IPS-18a (cell line): ENCODE measurements around the gene CIDEB.
"Not testable (repeated sequence)": the region's sequence is repeated elsewhere in the genome, so short reads cannot be mapped to it uniquely, and the experiment has no call there.

Experiments
- H3K27ac ChIP-seq: one replicate; pipeline ENCODE4 v1.5.1; 2013; ENCODE audit warnings: low read length
- H3K27me3 ChIP-seq: one replicate; pipeline ENCODE4 v1.6.1; 2013; ENCODE audit warnings: mild to moderate bottlenecking, low read length; ENCODE audit not compliant: control insufficient read depth, insufficient read depth
- H3K36me3 ChIP-seq: one replicate; pipeline ENCODE4 v1.6.1; 2013; ENCODE audit warnings: low read depth, low read length; ENCODE audit not compliant: control insufficient read depth
- H3K4me1 ChIP-seq: one replicate; pipeline ENCODE4 v1.6.1; 2013; ENCODE audit warnings: low read depth, low read length; ENCODE audit not compliant: control insufficient read depth
- H3K4me3 ChIP-seq: one replicate; pipeline ENCODE4 v1.5.1; 2013; ENCODE audit warnings: low read length
- H3K9ac ChIP-seq: one replicate; pipeline ENCODE4 v1.6.1; 2013; ENCODE audit warnings: mild to moderate bottlenecking, low read length, moderate library complexity
- H3K9me3 ChIP-seq: one replicate; pipeline ENCODE4 v1.6.1; 2013; ENCODE audit warnings: low read depth, low read length; ENCODE audit not compliant: control insufficient read depth

The CIDEB gene, protein sequence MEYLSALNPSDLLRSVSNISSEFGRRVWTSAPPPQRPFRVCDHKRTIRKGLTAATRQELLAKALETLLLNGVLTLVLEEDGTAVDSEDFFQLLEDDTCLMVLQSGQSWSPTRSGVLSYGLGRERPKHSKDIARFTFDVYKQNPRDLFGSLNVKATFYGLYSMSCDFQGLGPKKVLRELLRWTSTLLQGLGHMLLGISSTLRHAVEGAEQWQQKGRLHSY

DNA sequence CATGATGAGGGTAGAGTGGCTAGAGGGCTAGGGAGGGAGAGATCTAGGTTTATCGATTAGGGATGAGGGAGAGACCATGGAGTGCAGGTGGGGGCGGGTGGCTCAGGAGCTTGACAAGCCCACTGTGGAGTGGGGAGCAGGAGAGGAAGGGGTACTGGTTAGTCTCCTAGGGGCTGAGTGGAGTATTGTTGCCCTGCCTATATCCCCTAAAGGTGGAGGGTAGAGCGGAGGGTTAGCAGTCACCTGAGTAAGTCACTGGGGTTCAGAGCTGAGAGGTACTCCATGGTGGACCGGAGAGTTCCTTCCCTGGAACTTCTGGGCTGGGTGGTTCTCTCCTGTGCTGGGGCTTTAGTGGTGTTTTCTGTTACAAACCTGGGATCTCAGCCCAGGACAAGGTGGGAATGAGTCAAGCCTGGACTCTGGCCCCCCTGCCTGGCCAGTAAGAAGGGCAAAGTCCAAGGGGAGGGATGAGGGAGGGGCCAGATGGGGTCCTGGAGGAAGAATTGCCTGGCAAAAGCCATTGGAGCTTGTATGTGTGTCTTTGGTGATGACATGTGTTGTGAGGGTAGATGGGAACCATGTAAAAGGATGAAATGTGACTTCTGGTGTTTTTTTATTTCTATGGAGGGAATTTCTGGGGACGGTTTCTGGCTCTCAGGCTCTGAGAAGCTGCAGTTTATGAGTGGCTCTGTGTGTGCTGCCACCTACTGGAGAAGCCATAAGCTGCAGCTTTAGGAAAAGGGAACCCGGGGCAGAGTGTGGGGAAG lies at the start of gene CIDEB:
Gene CIDEB (minus strand): TSS at position 403 of the 767 bp plus-strand sequence. CDS start 119 bp downstream, at position 284.
- Histone ChIP-seq H3K9ac (no peak within 1 kb of the TSS), H3K27me3 (no peaks in the 10 kb centered on the region), H3K9me3 (no peaks in the 10 kb centered on the region), H3K27ac (no peak within 1 kb of the TSS), H3K36me3 (peaks cover 44% of the 10 kb centered on the region), H3K4me3 (no peak within 1 kb of the TSS), H3K4me1 (no peaks in the 10 kb centered on the region)

GRCh38 chr14:24356208-24356607 lies 48.4 kb upstream of the CIDEB start:
- Histone ChIP-seq H3K4me3 (no peak overlapping the region), H3K9ac (no peak overlapping the region), H3K36me3 (no peaks in the 10 kb centered on the region), H3K27ac (no peak overlapping the region), H3K9me3 (no peaks in the 10 kb centered on the region), H3K27me3 (peaks cover 42% of the 10 kb centered on the region), H3K4me1 (no peaks in the 10 kb centered on the region)

- Histone ChIP-seq H3K4me1 (no peaks in the 10 kb centered on the region), H3K36me3 (no peaks in the 10 kb centered on the region), H3K27ac (no peak overlapping the region), H3K9me3 (no peaks in the 10 kb centered on the region), H3K27me3 (peaks cover 48% of the 10 kb centered on the region), H3K4me3 (no peak overlapping the region), H3K9ac (no peak overlapping the region)
These were observed 47.2 kb upstream of the CIDEB start for GRCh38 chr14:24355009-24355408.

- not testable (repeated sequence) for H3K9ac ChIP-seq, H3K4me1 ChIP-seq, H3K36me3 ChIP-seq, H3K9me3 ChIP-seq, H3K4me3 ChIP-seq, H3K27ac ChIP-seq
- peaks cover 53% of the 10 kb centered on the region for H3K27me3 ChIP-seq
These were observed 46.7 kb upstream of the CIDEB start for GRCh38 chr14:24354482-24354825.

DNA sequence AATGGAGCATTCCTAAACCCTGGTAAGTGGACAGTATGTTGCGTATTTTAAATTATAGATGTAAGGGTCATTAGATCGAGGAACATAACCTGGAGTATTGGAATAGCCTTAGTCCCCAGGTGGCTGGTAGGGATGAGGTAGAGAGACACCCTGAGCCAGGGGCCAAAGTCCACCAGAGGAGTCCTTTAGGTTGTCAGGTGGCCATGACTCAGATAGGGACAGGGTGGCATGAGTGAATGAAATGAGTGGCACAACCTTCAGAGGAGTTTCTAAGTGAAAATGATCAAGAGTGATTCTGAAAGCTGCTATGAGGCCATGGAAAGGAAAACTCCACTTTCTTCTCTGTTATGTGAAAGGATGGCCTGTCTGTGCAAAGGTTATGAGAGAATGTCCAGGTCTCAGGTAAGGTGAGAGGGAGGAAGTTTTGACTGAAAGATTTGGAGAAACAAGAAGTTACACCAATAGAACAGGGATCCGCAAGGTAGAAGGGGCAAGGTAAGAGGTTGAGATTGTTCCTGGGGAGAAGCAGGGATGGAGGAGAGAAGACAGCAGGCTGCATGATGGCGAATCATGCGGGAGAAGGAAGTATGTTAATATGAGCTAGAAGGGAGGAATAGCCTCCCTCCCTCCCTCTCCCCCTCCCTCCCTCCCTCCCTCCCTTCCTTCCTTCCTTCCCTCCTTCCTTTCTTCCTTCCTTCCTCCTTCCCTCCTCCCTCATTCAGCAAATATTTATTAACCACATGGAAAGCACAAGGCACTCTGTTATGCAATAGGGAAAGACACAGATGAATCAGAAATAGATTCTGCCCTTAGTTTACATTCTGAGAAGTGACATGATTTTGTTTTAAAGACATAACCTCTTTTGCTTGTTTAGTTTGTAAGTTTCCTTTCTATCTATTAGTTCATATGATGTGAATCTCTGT lies 46.0 kb upstream of the CIDEB start:
- Histone ChIP-seq H3K36me3 (no peaks in the 10 kb centered on the region), H3K27me3 (peaks cover 59% of the 10 kb centered on the region), H3K4me3 (no peak overlapping the region), H3K27ac (no peak overlapping the region), H3K9ac (no peak overlapping the region), H3K4me1 (no peaks in the 10 kb centered on the region), H3K9me3 (no peaks in the 10 kb centered on the region)

GRCh38 chr14:24351517-24351916 lies 43.7 kb upstream of the CIDEB start:
- no peaks in the 10 kb centered on the region for H3K4me1 ChIP-seq
- no peaks in the 10 kb centered on the region for H3K36me3 ChIP-seq
- H3K27ac ChIP-seq = no peak overlapping the region
- peaks cover 61% of the 10 kb centered on the region for H3K27me3 ChIP-seq
- H3K9ac ChIP-seq = no peak overlapping the region
- no peak overlapping the region for H3K4me3 ChIP-seq
- H3K9me3 ChIP-seq = no peaks in the 10 kb centered on the region

DNA sequence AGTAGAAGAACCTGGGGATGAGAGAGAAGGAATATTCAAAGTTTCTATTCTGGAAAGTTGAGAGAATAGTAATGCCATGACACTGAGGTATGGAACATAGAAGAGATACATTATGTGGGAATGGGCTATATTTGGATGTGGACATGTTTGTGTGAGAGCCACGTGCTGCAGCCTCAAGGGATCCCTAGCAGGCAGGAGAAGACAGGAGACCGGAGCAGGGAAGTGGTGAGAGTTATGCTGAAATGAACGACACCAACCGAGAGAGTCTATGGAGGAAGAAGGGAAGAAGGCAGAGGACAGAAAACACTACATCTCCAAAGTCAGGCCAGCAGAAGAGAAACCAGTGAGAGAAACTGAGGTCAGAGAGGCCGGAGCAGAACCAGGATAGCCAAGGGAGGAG lies 42.0 kb upstream of the CIDEB start:
- Histone ChIP-seq H3K27ac (no peak overlapping the region), H3K4me1 (no peaks in the 10 kb centered on the region), H3K4me3 (no peak overlapping the region), H3K27me3 (peaks cover 64% of the 10 kb centered on the region), H3K9me3 (no peaks in the 10 kb centered on the region), H3K36me3 (no peaks in the 10 kb centered on the region), H3K9ac (no peak overlapping the region)

GRCh38 chr14:24348186-24348585 lies 40.4 kb upstream of the CIDEB start:
- Histone ChIP-seq H3K4me3 (no peak overlapping the region), H3K9ac (no peak overlapping the region), H3K4me1 (no peaks in the 10 kb centered on the region), H3K9me3 (no peaks in the 10 kb centered on the region), H3K27ac (no peak overlapping the region), H3K27me3 (peaks cover 69% of the 10 kb centered on the region), H3K36me3 (no peaks in the 10 kb centered on the region)

DNA sequence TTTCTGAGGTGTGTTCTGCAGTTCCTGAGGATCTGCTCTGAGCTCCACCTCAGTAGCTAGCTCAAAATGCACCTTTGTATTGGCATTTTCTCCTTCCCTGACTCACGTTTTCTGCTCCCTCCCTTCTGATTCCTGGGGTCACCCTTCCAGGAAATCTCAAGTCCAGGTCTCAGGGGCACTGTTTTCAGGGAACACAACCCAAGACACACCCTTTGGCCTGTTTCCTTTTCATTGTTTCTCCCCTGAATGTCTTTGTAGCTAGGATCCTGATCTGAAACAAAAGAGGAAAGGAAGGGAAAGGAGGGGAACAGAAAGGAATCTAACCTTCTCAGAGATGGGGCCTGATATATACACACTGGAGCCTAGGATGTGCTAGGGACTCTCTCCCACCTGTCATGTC lies 39.4 kb upstream of the CIDEB start:
- Histone ChIP-seq H3K27me3 (peaks cover 65% of the 10 kb centered on the region), H3K9me3 (no peaks in the 10 kb centered on the region), H3K27ac (no peak overlapping the region)

GRCh38 chr14:24343795-24344660 lies 36.3 kb upstream of the CIDEB start:
- H3K4me1 ChIP-seq = no peaks in the 10 kb centered on the region
- no peaks in the 10 kb centered on the region for H3K36me3 ChIP-seq
- no peak overlapping the region for H3K4me3 ChIP-seq
- H3K9me3 ChIP-seq = no peaks in the 10 kb centered on the region
- peaks cover 63% of the 10 kb centered on the region for H3K27me3 ChIP-seq
- no peak overlapping the region for H3K9ac ChIP-seq
- H3K27ac ChIP-seq = no peak overlapping the region

More for the DNA sequence above, 39.4 kb upstream of the CIDEB start:
- Histone ChIP-seq H3K4me1 (no peaks in the 10 kb centered on the region), H3K9ac (no peak overlapping the region), H3K4me3 (no peak overlapping the region), H3K36me3 (no peaks in the 10 kb centered on the region)

DNA sequence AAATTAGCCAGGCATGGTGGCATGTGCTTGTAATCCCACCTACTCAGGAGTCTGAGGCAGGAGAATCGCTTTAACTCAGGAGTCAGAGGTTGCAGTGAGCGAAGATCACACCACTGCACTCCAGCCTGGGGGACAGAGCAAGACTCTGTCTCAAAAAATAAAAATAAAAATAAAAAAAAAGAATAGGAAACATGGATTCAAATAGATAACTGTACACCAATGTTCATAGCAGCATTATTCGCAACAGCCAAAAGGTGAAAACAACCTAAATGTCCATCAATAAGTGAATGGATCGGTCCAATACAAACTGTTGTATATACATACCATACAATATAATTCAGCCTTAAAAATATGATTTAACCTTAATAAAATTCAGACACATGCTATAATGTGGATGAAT lies 35.1 kb upstream of the CIDEB start:
- Histone ChIP-seq H3K9me3 (no peaks in the 10 kb centered on the region), H3K4me1 (no peaks in the 10 kb centered on the region), H3K27ac (no peak overlapping the region), H3K27me3 (peaks cover 70% of the 10 kb centered on the region), H3K36me3 (no peaks in the 10 kb centered on the region), H3K9ac (no peak overlapping the region), H3K4me3 (no peak overlapping the region)
